T follicular helper cell (primary cell): ENCODE results near the gene VAV2.

Experiments used
- DNase-seq: peaks from one replicate; pipeline ENCODE4 v3.0.0-alpha.2; 2020; ENCODE audit warnings: low read depth

The VAV2 gene

GRCh38 chr9:133813749-133814585 lies 178.2 kb downstream of the VAV2 start:
- no peak for DNase-seq

GRCh38 chr9:133812941-133813748 lies 179.0 kb downstream of the VAV2 start:
- DNase-seq = no peak

- no peak for DNase-seq
Observed at GRCh38 chr9:133812077-133812868, 179.9 kb downstream of the VAV2 start.

GRCh38 chr9:133811471-133811870 lies 180.7 kb downstream of the VAV2 start:
- DNase-seq = no peak

GRCh38 chr9:133810556-133811195 lies 181.4 kb downstream of the VAV2 start:
- no peak for DNase-seq

GRCh38 chr9:133809335-133809734 lies 182.8 kb downstream of the VAV2 start:
- no peak for DNase-seq

- DNase-seq = no peak
Observed at GRCh38 chr9:133807818-133808217, 184.3 kb downstream of the VAV2 start.

GRCh38 chr9:133807037-133807436 lies 185.1 kb downstream of the VAV2 start:
- DNase-seq = no peak

GRCh38 chr9:133806623-133807010 lies 185.5 kb downstream of the VAV2 start:
- DNase-seq = no peak

GRCh38 chr9:133805876-133806622 lies 186.1 kb downstream of the VAV2 start:
- DNase-seq = no peak

- DNase-seq = no peak
Observed at GRCh38 chr9:133804199-133804598, 187.9 kb downstream of the VAV2 start.

- DNase-seq = no peak
Observed at GRCh38 chr9:133803745-133804144, 188.4 kb downstream of the VAV2 start.

- no peak for DNase-seq
Observed at GRCh38 chr9:133803028-133803585, 189.0 kb downstream of the VAV2 start.

- DNase-seq = no peak
Observed at GRCh38 chr9:133801739-133802138, 190.4 kb downstream of the VAV2 start.

GRCh38 chr9:133800266-133800665 lies 191.9 kb downstream of the VAV2 start:
- DNase-seq = no peak

GRCh38 chr9:133799716-133800115 lies 192.4 kb downstream of the VAV2 start:
- no peak for DNase-seq

GRCh38 chr9:133799106-133799505 lies 193.0 kb downstream of the VAV2 start:
- DNase-seq = no peak

- DNase-seq = no peak
Observed at GRCh38 chr9:133798160-133798559, 194.0 kb downstream of the VAV2 start.

- DNase-seq = no peak
Observed at GRCh38 chr9:133797406-133798105, 194.6 kb downstream of the VAV2 start.

- DNase-seq = no peak
Observed at GRCh38 chr9:133796562-133796961, 195.6 kb downstream of the VAV2 start.
